ENCODE results near the gene CHN2.

GRCh38 chr7:29343399-29343798 lies 148.8 kb downstream of the CHN2 start:
- TF ChIP-seq CTCF (IDR thresholded peaks at IDR 0.05 in 8 of 11, conservative IDR thresholded peaks at IDR 0.05 in 3 of 11) (no peak), POLR2AphosphoS5 (IDR thresholded peaks at IDR 0.05) (no peak)

Measured in spleen (tissue), 7 donors.